GM23248 (cell line): Measurements from ENCODE around the gene NEK6.

Source experiments
- EZH2 ChIP-seq: fragments of 200-600 bp; sonication (generic); IDR thresholded peaks from 2 replicates; pipeline ENCODE4 v1.6.1; 2018; ENCODE audit warnings: antibody characterized with exemption, mild to moderate bottlenecking; ENCODE audit not compliant: insufficient read depth, poor library complexity, severe bottlenecking
- EZH2phosphoT487 ChIP-seq: fragments of 200-600 bp; sonication (generic); IDR thresholded peaks from 2 replicates; pipeline ENCODE4 v1.6.1; 2018; ENCODE audit warnings: antibody characterized with exemption, moderate library complexity, mild to moderate bottlenecking, low read depth; ENCODE audit not compliant: insufficient read depth

DNA sequence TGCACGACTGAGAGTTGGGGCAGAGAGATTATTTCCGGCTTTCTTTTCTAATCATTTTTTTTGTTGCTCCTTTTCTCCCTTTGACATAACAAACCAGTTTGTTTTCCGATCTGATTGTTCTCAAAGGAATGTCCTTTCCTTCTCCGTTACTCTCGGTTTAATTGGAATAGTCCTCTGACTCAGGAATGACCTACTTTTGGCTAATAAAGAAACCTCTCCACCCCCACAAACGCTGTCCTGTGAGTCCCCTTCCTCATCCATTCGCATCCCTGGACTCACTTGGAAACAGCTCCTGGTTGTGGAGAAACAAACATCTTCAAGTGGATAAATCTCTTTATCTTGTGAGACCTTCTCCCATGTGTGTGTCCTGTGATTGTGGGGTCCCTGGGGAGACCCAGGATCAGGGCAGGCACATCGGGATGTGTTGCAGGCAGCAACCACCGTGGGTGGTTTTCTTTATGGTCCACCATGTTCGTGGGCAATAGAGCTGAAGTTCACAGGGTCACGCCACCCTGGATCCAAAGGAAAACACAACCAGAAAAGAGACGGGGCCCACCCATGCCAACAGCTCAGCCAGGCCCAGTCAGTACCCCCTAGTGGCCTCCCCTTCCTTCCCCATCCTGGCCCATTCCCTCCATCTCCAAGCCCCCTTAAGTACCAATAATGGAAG is 45.2 kb upstream of the NEK6 start:
- TF ChIP-seq EZH2 (no peak), EZH2phosphoT487 (no peak)
